Measurements from ENCODE around the gene ATAD2B.

- TF ChIP-seq CTCF (IDR thresholded peaks at IDR 0.05 in 8 of 11, conservative IDR thresholded peaks at IDR 0.05 in 3 of 11) (no peak), POLR2A (IDR thresholded peaks at IDR 0.05) (no peak), POLR2AphosphoS5 (IDR thresholded peaks at IDR 0.05) (no peak)
Measured at GRCh38 chr2:23915327-23915726, 11.6 kb downstream of the ATAD2B start.
